HG03442 (cell line): ENCODE data around the gene PPARG.
"Not testable (repeated sequence)": the region's sequence is repeated elsewhere in the genome, so short reads cannot be mapped to it uniquely, and the experiment has no call there.

Experiments
- ATAC-seq: cut with Tn5 transposase; IDR thresholded peaks from one replicate; pipeline ENCODE4 v1.9.1; 2021; ENCODE audit warnings: mild to moderate bottlenecking, moderate library complexity; ENCODE audit not compliant: unreplicated experiment

The PPARG gene

DNA sequence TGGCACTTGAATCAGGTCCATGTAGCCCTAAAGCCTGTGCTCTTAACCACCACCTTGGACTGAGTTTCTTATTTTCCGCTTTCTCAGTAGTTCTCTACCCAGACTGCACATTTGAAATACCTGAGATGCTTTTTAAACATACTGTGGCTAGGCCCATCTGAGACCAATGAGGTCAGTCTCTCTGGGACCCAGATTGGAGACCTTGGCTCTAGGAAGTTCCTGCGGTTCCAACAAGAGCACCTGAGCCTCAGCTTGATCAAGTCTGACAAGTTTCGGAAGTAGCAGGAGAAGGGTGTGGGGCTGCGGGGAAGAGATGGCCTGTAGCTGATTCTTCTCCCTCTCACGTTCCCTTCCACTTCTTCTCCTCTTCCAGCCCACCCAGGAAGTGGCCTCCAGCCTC is 183.9 kb downstream of the PPARG start:
- ATAC-seq = no peak

DNA sequence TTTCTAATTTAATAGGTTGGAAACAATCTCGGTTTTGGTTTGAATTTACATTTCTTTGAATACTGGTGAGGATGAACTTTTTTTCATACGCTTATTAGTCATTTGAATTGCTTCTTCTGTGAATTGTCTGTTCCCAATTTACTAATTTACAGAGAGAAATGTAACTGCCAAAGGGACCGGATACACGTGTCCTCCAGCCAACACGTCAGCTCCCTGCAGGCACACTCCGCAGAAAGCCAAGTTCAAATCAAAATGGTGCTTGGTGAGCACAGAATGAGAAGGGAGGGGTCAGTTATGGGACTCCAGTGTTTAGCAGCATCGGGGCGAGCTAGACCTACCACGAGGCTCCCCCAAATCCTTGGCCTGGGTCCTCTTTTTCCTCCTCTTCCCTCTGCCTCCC is 184.6 kb downstream of the PPARG start:
- ATAC-seq = no peak

GRCh38 chr3:12476238-12476897 is 187.5 kb downstream of the PPARG start:
- no peak for ATAC-seq

DNA sequence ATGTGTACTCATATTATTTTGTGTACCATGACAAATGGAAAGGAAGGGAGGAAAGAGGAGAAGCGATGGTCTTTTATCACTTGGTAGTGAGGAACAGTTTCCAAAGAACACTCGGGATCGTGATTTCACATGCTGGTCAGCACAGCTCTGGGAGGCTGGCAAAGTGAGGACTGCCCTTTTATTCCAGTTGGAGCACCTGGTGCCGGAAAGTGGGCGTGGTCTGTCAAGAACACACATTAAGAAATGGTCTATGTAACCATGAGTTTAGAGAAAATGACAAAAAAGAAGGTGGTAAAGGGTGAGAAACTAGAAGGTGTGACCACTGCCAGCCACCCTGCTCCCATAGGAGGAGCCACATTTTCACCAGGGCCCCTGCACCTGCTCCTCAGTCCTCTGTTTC is 188.4 kb downstream of the PPARG start:
- ATAC-seq = no peak

GRCh38 chr3:12478326-12478725 is 189.5 kb downstream of the PPARG start:
- no peak for ATAC-seq

- ATAC-seq = not testable (repeated sequence)
Observed at GRCh38 chr3:12479198-12479597, 190.3 kb downstream of the PPARG start.

DNA sequence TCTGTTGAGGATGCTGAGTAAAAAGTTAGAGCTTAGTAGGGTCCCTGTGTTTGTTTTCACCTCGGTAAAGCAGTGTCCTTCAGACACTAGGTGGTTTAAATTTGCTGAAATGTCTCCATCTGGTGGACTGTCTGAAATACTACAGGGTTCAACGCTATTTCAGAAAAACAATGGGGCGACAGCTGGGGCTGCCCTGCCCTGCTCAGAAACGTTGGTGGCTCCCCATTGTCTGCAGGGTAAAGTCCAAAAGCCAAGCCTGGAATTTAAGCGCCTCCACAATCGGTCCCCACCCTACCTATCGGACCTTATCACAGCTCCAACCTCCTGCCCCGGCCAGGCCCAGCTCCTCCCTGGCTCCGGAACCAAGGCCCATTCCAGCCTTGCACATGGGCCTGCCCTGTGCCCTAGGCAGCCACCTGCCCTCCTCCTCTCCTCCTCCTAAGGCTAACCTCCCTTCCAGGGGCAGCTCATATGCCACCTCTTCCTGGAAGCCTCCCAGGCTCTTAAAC is 191.1 kb downstream of the PPARG start:
- ATAC-seq = no peak

DNA sequence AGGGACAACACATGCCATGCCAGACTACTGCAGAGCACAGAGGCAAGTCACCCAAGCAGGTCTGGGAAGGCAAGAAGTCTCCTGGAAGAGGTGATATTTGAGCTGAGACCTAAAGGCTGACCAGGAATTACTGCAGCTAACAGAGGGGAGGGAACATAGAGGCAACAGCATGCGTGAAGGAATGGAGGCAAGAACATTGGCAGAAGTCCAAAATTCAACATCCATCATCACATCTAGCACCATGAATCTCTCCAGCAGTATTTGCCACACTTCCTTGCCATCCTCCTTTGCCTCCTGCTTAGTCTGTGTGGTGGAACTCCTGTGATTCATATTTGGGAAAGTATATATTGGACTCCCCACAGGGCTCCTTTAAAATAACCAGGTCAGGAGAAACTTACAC is 194.5 kb downstream of the PPARG start:
- no peak for ATAC-seq

DNA sequence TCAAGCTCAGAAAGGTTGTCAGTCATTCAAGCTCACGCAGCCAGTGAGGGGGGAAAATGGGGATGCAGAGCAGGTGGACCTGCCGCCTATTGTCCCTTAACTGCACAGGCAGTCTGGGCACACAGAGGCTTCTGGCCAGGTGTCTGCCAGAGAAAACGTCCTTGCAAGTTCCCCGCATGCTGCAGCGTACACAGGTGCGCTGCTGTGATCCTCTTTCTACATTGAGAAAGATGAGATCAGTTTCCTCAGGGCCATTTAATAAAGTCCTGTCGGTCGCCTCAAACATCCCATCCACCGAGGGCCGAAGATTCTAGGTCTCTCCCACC is 195.0 kb downstream of the PPARG start:
- no peak for ATAC-seq
